GM18909 (cell line): ENCODE measurements around the gene APPBP2.
"Not testable (repeated sequence)": the region's sequence is repeated elsewhere in the genome, so short reads cannot be mapped to it uniquely, and the experiment has no call there.

ENCODE experiments used
- ATAC-seq: cut with Tn5 transposase; IDR thresholded peaks from one replicate; pipeline ENCODE4 v1.9.1; 2021; ENCODE audit warnings: mild to moderate bottlenecking; ENCODE audit not compliant: unreplicated experiment, poor library complexity

Gene APPBP2

GRCh38 chr17:60501589-60501988 lies 24.5 kb downstream of the APPBP2 start:
- no peak for ATAC-seq

GRCh38 chr17:60496041-60496440 lies 30.0 kb downstream of the APPBP2 start:
- ATAC-seq, result no peak

DNA sequence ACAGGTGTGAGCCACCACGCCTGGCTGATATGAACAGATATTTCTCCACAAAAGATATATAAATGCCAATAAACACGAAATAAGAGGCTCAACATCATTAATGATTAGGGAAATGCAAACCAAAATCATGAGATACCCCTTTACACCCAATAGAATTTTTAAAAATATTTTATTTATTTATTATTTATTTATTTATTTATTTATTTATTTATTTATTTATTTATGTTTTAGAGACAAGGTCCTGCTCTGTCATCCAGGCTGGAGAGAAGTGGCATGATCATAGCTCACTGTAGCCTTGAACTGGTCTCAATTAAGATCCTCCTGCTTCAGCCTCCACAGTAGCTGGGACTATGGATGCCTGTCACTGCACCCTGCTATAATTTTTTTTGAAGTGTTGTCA lies 30.8 kb downstream of the APPBP2 start:
- ATAC-seq, result no peak

DNA sequence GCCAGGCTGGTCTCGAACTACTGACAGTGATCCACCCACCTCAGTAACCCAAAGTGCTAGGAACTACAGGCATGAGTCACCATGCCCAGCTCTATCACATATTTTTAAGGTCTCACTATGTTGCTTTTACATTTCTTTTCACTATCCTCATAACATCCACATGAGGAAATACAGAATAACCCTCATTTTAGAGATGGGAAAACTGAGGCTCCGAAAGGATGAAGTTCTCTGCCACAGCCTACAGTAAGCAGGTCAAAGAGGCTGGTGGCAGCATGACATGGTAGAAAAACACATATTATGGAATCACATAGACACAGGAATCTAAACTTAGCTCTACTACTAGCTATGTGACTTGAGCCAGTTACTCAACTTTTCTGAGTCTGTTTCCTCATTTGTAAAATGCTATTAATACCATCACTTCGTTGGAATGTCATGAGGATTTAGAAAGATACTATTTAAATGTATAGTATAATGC lies 32.2 kb downstream of the APPBP2 start:
- no peak for ATAC-seq

DNA sequence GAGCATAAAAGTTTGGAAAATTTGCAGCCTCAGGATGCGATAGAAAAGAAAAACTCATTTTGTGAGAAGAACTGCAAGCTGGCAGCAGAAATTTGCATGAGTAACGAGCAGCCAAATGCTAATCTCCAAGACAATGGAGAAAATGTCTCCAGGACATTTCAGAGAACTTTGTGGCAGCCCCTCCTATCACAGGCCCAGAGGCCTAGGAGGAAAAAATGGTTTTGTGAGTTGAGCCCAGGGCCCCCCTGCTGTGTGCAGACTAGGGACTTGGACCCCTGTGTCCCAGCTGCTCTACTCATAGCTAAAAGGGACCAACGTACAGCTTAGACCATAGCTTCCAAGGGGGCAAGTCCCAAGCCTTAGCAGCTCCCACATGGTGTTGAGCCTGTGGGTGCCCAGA lies 34.3 kb downstream of the APPBP2 start:
- no peak for ATAC-seq

- ATAC-seq, result not testable (repeated sequence)
Measured at GRCh38 chr17:60490594-60490993, 35.4 kb downstream of the APPBP2 start.

- no peak for ATAC-seq
Measured at GRCh38 chr17:60481604-60482003, 44.4 kb downstream of the APPBP2 start.

- ATAC-seq, result no peak
Measured at GRCh38 chr17:60473788-60474187, 52.3 kb downstream of the APPBP2 start.

DNA sequence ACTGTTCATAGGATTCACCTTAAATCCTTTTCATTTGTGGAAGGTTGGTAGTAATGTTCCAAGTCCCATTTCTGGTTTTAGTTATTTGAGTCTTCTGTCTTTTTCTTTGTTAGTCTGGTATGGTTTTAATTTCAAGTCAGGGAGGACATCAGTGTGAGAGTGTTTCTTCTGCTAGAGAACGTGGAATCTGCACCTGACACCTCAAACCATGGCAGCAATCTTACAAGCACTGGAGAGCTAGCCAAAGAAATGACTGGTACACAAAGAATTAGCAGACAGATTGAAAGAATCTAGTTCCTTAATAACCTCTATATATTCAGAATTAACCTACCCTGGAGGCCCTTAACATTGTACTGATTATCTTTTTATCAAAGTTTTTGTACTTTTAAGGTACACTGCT lies 53.6 kb downstream of the APPBP2 start:
- no peak for ATAC-seq

- no peak for ATAC-seq
Measured at GRCh38 chr17:60471451-60471850, 54.6 kb downstream of the APPBP2 start.

GRCh38 chr17:60468371-60468770 lies 57.7 kb downstream of the APPBP2 start:
- no peak for ATAC-seq

- no peak for ATAC-seq
Measured at GRCh38 chr17:60464343-60464742, 61.7 kb downstream of the APPBP2 start.

GRCh38 chr17:60463157-60463835 lies 62.7 kb downstream of the APPBP2 start:
- ATAC-seq, result no peak

DNA sequence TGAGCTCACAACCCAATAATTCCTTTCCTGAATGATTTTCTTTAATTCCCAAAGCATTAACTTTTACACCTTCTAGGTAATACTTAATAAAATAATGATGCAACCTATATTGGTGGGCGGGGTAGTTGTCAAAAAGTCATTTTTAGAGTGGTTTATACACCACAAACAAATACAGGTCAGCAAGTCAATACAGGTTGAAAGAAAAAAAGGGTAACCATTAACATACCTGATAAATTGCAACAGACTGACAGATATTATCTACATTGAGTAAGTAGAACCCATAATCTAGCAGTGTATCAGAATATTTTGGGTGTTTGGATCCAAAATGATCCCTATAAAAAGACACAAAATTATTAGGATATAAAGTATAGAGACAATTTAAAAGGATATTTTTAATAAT lies 64.5 kb downstream of the APPBP2 start:
- no peak for ATAC-seq

DNA sequence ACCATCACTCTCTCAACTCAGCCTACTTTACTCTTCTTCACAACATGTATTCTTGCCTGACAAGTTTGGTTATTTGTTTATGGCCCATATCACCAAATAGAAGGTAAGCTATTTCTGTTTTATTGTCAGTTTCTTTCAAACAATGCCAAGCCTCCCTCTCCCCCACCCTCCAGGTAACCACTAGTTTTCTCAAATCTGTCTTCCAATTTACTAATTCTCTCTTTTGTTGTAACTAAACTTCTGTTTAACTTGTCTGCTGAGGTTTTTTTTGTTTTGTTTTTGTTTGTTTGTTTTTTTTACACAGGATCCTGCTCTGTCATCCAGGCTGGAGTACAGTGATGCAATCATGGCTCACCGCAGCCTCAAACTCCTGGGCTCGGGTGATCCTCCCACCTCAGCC lies 68.9 kb downstream of the APPBP2 start:
- ATAC-seq, result no peak

DNA sequence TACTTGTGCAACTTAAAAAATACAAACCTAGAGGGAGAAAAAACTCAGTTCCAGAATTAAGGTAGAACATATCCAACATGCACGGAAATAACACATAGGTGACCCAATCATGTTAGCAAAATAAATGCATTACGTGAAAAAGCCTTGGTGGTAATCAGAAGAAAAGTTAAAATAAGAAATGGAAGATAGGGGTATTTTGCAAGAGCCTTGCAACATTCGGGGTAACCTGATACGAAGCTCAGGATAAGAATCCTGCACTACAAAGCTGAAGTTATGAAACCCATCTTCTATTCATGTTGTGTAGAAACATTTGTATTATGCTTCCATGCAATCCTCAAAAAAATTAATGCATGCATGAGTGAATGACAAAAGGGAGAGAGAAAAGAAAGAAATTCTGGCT lies 70.7 kb downstream of the APPBP2 start:
- no peak for ATAC-seq

- ATAC-seq, result no peak
Measured at GRCh38 chr17:60451965-60452364, 74.1 kb downstream of the APPBP2 start.

GRCh38 chr17:60451071-60451470 lies 75.0 kb downstream of the APPBP2 start:
- no peak for ATAC-seq

GRCh38 chr17:60447375-60447774 lies 78.7 kb downstream of the APPBP2 start:
- ATAC-seq, result no peak

GRCh38 chr17:60445144-60445543 lies 80.9 kb downstream of the APPBP2 start:
- no peak for ATAC-seq

GRCh38 chr17:60443713-60444112 lies 82.3 kb downstream of the APPBP2 start:
- no peak for ATAC-seq
